SU-DHL-6 (cell line): Measurements from ENCODE around the gene AKAP12.

Experiments
- CTCF ChIP-seq: fragments of 200-600 bp; sonication (generic); IDR thresholded peaks from one replicate; pipeline ENCODE4 v1.5.1; 2017; ENCODE audit warnings: antibody characterized with exemption, mild to moderate bottlenecking, low read length, moderate library complexity; ENCODE audit not compliant: insufficient read depth, poor library complexity, severe bottlenecking
- EZH2phosphoT487 ChIP-seq: fragments of 200-600 bp; sonication (generic), shearing (Covaris generic); conservative IDR thresholded peaks from 2 replicates; pipeline ENCODE4 v1.6.1; 2018; ENCODE audit warnings: mild to moderate bottlenecking, antibody characterized with exemption, low read length, moderate library complexity, mixed read lengths

GRCh38 chr6:151242420-151242861, 2.7 kb downstream of the AKAP12 start:
- TF ChIP-seq CTCF, result no peak
- no peak for TF ChIP-seq EZH2phosphoT487
